HG02759 (cell line): ENCODE results near the gene TMOD3.

Source experiments
- ATAC-seq: cut with Tn5 transposase; IDR thresholded peaks from one replicate; pipeline ENCODE4 v1.9.1; 2021; ENCODE audit warnings: mild to moderate bottlenecking, moderate library complexity; ENCODE audit not compliant: unreplicated experiment

The TMOD3 gene

GRCh38 chr15:51825698-51826097 lies 3.8 kb upstream of the TMOD3 start:
- no peak for ATAC-seq

GRCh38 chr15:51828621-51829375 lies 655 bp upstream of the TMOD3 start:
- ATAC-seq: no peak

- peak; percentile 1 for ATAC-seq
These were observed 888 bp downstream of the TMOD3 start for GRCh38 chr15:51830276-51830806.

- no peak for ATAC-seq
These were observed 4.3 kb downstream of the TMOD3 start for GRCh38 chr15:51833772-51834171.

GRCh38 chr15:51837792-51838251 lies 8.4 kb downstream of the TMOD3 start:
- peak; percentile 60 for ATAC-seq

GRCh38 chr15:51838270-51838669 lies 8.8 kb downstream of the TMOD3 start:
- ATAC-seq: no peak

- ATAC-seq: no peak
These were observed 11.2 kb downstream of the TMOD3 start for GRCh38 chr15:51840692-51841091.

DNA sequence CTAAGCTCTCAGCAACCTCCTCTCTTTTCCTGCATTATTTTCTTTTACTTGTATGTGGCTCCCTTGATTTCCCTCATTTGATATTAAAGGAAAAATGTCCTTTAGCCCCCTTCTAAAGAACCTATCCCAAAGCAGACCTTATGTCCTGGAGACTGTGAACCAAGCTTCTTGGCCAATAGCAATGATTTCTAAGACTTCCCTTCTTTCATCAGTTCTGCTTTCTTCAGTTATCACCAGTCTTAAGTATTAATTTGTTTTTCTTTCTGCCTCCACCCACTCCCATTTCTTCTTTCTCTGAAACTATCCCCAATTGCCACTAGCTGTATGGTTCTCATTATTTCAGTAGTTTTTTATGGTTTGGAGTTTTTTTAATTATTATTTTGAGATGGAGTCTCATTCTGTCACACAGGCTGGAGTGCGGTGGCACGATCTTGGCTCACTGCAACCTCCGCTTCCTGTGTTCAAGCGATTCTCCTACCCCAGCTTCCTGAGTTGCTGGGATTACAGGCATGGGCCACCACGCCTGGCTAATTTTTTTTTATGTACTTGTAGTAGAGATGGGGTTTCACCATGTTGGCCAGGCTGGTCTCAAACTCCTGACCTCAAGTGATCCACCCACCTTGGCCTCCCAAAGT lies 12.1 kb downstream of the TMOD3 start:
- no peak for ATAC-seq

DNA sequence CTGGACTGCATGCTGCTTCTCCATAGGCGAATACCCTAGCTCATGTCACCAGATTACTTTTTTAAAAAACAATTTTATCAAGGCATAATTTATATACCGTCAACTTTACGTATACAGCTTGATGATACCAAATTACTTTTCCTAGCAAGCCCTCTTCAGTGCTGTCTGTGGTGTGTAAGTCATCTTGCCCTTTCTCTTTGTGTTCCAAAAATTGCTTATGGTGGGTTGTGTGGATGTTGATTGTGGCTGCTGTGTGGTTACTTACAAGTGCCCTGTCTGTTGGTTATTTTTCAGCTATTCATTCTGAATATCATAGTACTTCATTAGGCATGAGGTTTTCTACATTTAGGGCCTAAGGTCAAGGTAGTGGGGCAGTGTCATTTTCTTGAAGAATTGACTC lies 12.8 kb downstream of the TMOD3 start:
- ATAC-seq: no peak

- ATAC-seq: no peak
These were observed 13.6 kb downstream of the TMOD3 start for GRCh38 chr15:51842852-51843737.

DNA sequence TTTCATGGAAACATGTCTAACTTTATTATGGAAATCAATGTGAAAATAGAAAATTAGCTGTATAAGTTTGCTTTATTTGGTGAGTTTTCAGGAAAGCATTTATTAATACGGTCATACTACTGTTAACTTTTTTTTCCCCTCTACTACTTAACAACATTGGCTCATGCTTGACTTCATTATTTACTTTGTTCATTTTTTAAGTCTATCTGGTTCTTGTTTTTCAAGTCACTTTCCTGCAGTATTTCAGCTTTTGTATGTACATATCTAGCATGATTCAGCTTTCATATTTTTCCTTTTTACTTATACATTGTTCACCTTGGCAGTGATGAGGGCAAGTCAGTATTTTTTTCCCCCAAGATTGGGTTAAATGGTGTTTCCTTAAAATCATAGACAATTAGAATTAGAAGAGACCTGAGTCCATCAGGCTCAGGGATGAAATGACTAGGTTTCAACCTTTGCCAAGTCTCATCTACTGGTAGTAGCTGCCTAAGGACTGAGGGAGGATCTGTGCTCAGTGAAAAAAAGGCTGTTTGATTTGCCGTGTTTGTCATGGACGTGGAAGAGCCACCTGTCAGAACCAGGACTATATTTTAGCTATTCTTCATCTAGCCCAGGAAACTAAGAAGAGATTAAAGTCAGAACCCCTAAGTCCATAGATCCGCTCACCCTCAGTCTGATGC lies 15.4 kb downstream of the TMOD3 start:
- no peak for ATAC-seq

DNA sequence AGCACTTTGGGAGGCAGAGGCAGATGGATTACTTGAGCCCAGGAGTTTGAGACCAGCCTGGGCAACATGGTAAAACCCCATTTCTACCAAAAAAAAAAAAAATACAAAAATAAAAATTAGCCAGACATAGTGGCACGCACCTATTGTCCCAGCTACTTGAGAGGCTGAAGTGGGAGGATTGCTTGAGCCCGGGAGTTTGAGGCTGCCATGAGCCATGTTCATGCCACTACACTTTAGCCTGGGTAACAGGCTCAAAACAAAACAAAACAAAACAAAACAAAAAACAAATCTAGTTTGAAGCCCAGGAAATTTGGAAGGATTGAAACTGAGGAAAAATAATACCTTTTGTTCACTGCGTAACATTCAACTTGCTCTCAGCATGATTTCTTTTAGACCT lies 16.6 kb downstream of the TMOD3 start:
- no peak for ATAC-seq

- ATAC-seq: no peak
These were observed 17.2 kb downstream of the TMOD3 start for GRCh38 chr15:51846463-51847230.

DNA sequence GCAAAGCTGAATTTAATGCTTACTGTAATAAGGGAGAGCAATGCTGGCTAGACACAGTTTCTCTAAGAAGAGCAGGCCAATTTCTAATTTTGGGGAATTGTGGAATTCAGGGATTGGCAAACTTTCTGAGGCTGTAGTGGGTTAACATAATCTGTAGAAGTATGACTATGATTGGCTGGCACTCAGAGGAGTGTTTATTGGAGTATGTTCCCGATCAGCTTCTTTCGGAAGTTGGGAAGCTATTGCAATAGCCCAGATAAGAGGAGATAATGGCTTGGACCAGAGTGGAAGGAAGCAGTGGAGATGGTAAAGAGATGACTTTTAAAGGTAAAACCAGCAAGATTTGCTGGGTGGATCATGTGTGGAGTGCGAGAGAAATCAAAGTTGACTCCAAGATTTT lies 19.4 kb downstream of the TMOD3 start:
- no peak for ATAC-seq

GRCh38 chr15:51849860-51850259 lies 20.4 kb downstream of the TMOD3 start:
- no peak for ATAC-seq

- no peak for ATAC-seq
These were observed 24.5 kb downstream of the TMOD3 start for GRCh38 chr15:51853998-51854397.

GRCh38 chr15:51855612-51856011 lies 26.2 kb downstream of the TMOD3 start:
- no peak for ATAC-seq

DNA sequence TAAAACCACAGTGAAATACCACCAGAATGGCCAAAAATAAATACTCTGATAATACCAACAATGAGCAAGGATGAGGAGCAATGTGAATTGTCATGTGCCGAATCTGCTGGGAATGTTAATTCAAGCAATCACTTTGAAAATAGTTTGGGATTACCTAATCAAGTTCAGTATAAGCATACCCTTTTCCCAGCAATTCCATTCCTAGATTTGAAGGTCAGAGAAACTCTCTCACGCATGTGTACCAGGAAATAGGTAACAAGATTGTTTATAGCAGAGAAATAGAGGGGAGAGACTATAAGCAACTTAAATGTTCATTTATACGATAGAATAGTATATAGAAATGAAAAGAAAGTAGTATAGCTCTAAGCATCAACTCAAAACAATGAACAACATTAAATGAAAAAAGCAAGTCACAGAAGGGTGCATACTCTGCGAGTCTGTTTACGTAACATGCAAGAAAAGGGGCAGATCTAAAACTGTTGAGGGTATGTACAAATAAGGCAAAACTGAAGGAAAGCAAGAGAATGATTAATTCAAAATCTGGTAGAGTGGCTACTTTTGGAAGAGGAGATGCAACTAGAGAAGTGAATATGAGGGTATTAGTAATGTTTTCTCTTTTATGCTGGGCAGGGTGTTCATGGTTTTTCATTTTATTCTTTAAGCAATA lies 27.4 kb downstream of the TMOD3 start:
- no peak for ATAC-seq

DNA sequence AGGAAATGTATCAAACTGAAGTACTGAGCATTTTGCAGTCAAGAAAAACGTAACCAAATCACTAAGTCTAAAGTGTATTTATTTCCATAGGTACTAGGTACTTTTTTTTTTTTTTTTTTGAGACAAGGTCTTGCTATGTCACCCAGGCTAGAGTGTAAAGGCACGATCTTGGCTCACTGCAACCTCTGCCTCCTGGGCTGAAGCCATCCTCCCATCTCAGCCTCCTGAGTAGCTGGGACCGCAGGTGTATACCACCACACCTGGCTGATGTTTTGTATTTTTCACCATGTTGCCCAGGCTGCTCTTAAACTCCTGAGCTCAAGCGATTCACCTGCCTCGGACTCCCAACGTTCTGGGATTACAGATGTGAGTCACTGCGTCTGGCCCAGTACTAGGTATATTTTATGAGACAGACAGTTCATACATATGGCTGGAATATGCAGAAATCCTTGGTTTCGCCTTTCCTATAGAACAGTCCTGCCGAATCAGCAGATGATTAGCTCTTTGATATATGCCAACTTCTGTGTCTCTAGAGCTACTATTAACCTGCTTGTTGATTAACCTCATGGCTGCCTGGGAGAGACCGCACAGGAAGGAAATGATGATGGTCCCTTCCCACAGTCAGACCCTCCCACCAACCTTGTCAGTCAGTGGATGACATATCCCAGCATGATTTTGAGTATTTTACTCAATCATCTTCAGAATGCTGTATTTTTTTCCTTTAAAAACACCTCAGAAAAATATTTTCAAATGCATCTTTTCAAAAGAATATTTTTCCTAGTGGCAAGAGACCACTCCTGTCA lies 32.3 kb downstream of the TMOD3 start:
- no peak for ATAC-seq
